ENCODE measurements around the gene WDPCP. TPM values are rescaled to one million over a fixed set of nuclear protein-coding genes. Genes with fewer than 3 reads are reported as not detected.

WDPCP gene
- total and polyA plus RNA-seq, 2 of the 8 experiments (the other 6 are each of a cell fraction or from before 2014, with no cell fraction given): 9.3 to 25.8 TPM

DNA sequence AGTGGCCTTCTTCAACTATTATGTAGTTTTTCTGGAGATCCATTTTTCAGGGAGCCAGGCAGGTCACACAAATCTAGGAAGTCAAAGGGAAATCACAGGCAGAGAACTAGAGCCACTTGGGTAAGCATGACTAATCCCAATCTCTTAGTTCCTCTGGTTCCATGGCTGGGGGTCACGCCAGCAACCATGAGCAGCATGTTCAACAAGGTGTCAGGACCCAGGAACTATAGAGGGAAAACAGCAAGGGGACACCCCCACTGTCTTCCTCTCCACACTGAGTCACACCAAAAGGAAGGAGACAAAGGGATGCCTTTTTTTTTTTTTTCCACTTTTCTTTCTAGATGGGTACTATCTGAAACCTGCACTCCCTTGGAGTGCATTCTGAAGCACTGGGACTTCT is 286.8 kb downstream of the WDPCP start:
- 0 out of 2 replicates have a peak, but pooled peaks have one; percentile 73 for TF ChIP-seq CBX5 (IDR thresholded peaks at IDR 0.05; ENCODE audit: low read depth, low read length)
- TF ChIP-seq ZNF274 (IDR thresholded peaks at IDR 0.05; ENCODE audit: borderline replicate concordance, extremely low read depth, low read length): no peak
- no peak for DNase-seq (ENCODE audit: low read depth in 1 of 2, low spot score in 2 of 2)

More for the DNA sequence above, 286.8 kb downstream of the WDPCP start:
- H3K4me1 ChIP-seq (replicated peaks in 1 of 4; ENCODE audit: control insufficient read depth in 3 of 4, insufficient read depth in 4 of 4, low read length in 3 of 4): no peaks in the 10 kb centered on the region
- H3K9me3 ChIP-seq (ENCODE audit: insufficient read depth in 2 of 2, low read depth in 1 of 2, low read length in 1 of 2): peaks cover 47 to 55% of the 10 kb centered on the region in 2 experiments
- no peak overlapping the region for H2AFZ ChIP-seq (ENCODE audit: low read length)
- no peak overlapping the region for H2BK120ac ChIP-seq (replicated peaks; ENCODE audit: low read depth, low read length)
- H3K18ac ChIP-seq (ENCODE audit: extremely low read depth, low read length): no peak overlapping the region
- H4K91ac ChIP-seq (replicated peaks; ENCODE audit: insufficient read length, low read length): no peak overlapping the region
- no peak overlapping the region for H2BK12ac ChIP-seq (ENCODE audit: low read depth, low read length)
- ChIA-PET CTCF (ENCODE audit: partially characterized antibody) (no interaction called here), POLR2A (ENCODE audit: partially characterized antibody) (no interaction called here)
- no peak overlapping the region for H2BK20ac ChIP-seq (ENCODE audit: low read length)
- FAIRE-seq: no peak
- H3K14ac ChIP-seq (ENCODE audit: insufficient read length): no peak overlapping the region
- no peaks in the 10 kb centered on the region for H3K79me1 ChIP-seq (ENCODE audit: low read depth, low read length)
- no peak overlapping the region for H2BK5ac ChIP-seq (ENCODE audit: low read depth, low read length)
- WGBS, 2 experiments (ENCODE audit: extremely low coverage in 1 of 2, insufficient coverage in 1 of 2, insufficient read length in 1 of 2, insufficient replicate concordance in 2 of 2, low coverage in 1 of 2, low lambda C conversion rate in 2 of 2, missing lambda C conversion rate in 1 of 2): 94% methylated on average over 1 of the region's 1 CpG; no CpG with 5 or more reads in 1 of the 2 experiments
- H3K23ac ChIP-seq (ENCODE audit: insufficient read length): no peak overlapping the region
- no peak overlapping the region for H4K8ac ChIP-seq (ENCODE audit: extremely low read depth, insufficient read depth, low read length)
- no peaks in the 10 kb centered on the region for H3K27me3 ChIP-seq (replicated peaks in 1 of 4; ENCODE audit: control insufficient read depth in 3 of 4, extremely low read depth in 1 of 4, insufficient read depth in 3 of 4, low read length in 3 of 4)
- H4K5ac ChIP-seq (ENCODE audit: insufficient read length, low read depth, low read length): no peak overlapping the region
- peaks cover 0 to 46% (median 5%) of the 10 kb centered on the region in 4 experiments; a peak in 3 of 8 replicates for H3K36me3 ChIP-seq (ENCODE audit: control insufficient read depth in 2 of 4, insufficient read depth in 4 of 4, low read length in 3 of 4)
- no peak overlapping the region for H2AK5ac ChIP-seq (ENCODE audit: low read depth, low read length)
- no peak overlapping the region for H3K27ac ChIP-seq (ENCODE audit: low read depth, low read length)
- H4K20me1 ChIP-seq (replicated peaks in 1 of 2; ENCODE audit: control insufficient read depth in 1 of 2, insufficient read depth in 2 of 2, low read length in 2 of 2): no peaks in the 10 kb centered on the region
- H3K56ac ChIP-seq (replicated peaks; ENCODE audit: insufficient read length, low read depth, low read length): no peak overlapping the region
- no peaks in the 10 kb centered on the region for H3K23me2 ChIP-seq (ENCODE audit: low read depth, low read length)
- H3K79me2 ChIP-seq (ENCODE audit: control insufficient read depth in 1 of 2, insufficient read depth in 2 of 2, low read length in 2 of 2): no peaks in the 10 kb centered on the region
- H3K4me3 ChIP-seq (ENCODE audit: extremely low read depth in 1 of 4, insufficient read depth in 2 of 4, low read depth in 3 of 4, low read length in 4 of 4): no peak overlapping the region
- H3K9ac ChIP-seq (replicated peaks in 1 of 4; ENCODE audit: extremely low read depth in 1 of 4, low read depth in 3 of 4, low read length in 3 of 4): no peak overlapping the region
- H3K4me2 ChIP-seq (ENCODE audit: insufficient read depth in 1 of 2, low read depth in 2 of 2, low read length in 2 of 2): no peak overlapping the region
- H3K4ac ChIP-seq (replicated peaks; ENCODE audit: insufficient read length, low read depth, low read length): no peak overlapping the region
- H2BK15ac ChIP-seq (ENCODE audit: low read length): no peak overlapping the region
